GM23338 (cell line): Measurements from ENCODE around the gene SRGAP1. TPM values are rescaled to one million over a fixed set of nuclear protein-coding genes. Genes with fewer than 3 reads are reported as not detected.
A peak's percentile ranks its signal among the peaks of the same experiment; 100 is the strongest.

Source experiments
- ATAC-seq: fragments of 200-7000 bp; cut with Tn5 transposase; 3 replicates; pipeline ENCODE4 v1.9.1; 2020
- DNase-seq: peaks from one replicate; pipeline ENCODE4 v3.0.0-alpha.2; 2015; ENCODE audit warnings: low spot score
- H2AFZ ChIP-seq: fragments of 200-600 bp; sonication (generic); 2 replicates; pipeline ENCODE4 v1.8.0; 2016; ENCODE audit warnings: antibody characterized with exemption, mild to moderate bottlenecking, moderate library complexity
- H3F3A ChIP-seq: fragments of 200-600 bp; sonication (generic); replicated peaks from 2 replicates; pipeline ENCODE4 v1.8.0; 2017; ENCODE audit warnings: antibody characterized with exemption, mixed run types, low read depth
- H3K27ac ChIP-seq: fragments of 200-600 bp; sonication (generic); 2 replicates; pipeline ENCODE4 v1.6.1; 2016; ENCODE audit warnings: low read depth
- H3K27me3 ChIP-seq: fragments of 200-600 bp; sonication (generic); 2 replicates; pipeline ENCODE4 v1.8.0; 2016; ENCODE audit warnings: mild to moderate bottlenecking, mixed run types, moderate library complexity; ENCODE audit not compliant: insufficient read depth
- H3K36me3 ChIP-seq: fragments of 200-600 bp; sonication (generic); 2 replicates; pipeline ENCODE4 v1.8.0; 2016; ENCODE audit warnings: mild to moderate bottlenecking; ENCODE audit not compliant: insufficient read depth
- H3K4me1 ChIP-seq: fragments of 200-600 bp; sonication (generic); 2 replicates; pipeline ENCODE4 v1.8.0; 2016; ENCODE audit warnings: mild to moderate bottlenecking, moderate library complexity; ENCODE audit not compliant: insufficient read depth
- H3K4me2 ChIP-seq: fragments of 200-600 bp; sonication (generic); 2 replicates; pipeline ENCODE4 v1.7.1; 2017; ENCODE audit warnings: mixed run types
- H3K4me3 ChIP-seq: fragments of 200-600 bp; sonication (generic); 2 replicates; pipeline ENCODE4 v1.6.1; 2016; ENCODE audit warnings: mixed run types
- H3K79me2 ChIP-seq: fragments of 200-600 bp; sonication (generic); replicated peaks from 2 replicates; pipeline ENCODE4 v1.8.0; 2017; ENCODE audit warnings: mild to moderate bottlenecking; ENCODE audit not compliant: insufficient read depth
- H3K9me2 ChIP-seq: fragments of 200-600 bp; sonication (generic); 2 replicates; pipeline ENCODE4 v1.8.0; 2017; ENCODE audit not compliant: insufficient read depth
- H4K20me1 ChIP-seq: fragments of 200-600 bp; sonication (generic); replicated peaks from 2 replicates; pipeline ENCODE4 v1.8.0; 2017; ENCODE audit warnings: mild to moderate bottlenecking; ENCODE audit not compliant: insufficient read depth
- H3K27ac Mint-ChIP-seq: 2 replicates; pipeline ENCODE4 v1.8.0; 2020; ENCODE audit warnings: inconsistent platforms, mild to moderate bottlenecking, moderate library complexity, mixed read lengths
- H3K27me3 Mint-ChIP-seq: 3 replicates; pipeline ENCODE4 v1.8.0; 2022; ENCODE audit warnings: low read depth, mild to moderate bottlenecking, moderate library complexity, mixed read lengths, inconsistent platforms; ENCODE audit not compliant: insufficient read depth, poor library complexity
- H3K36me3 Mint-ChIP-seq: 3 replicates; pipeline ENCODE4 v1.8.0; 2021; ENCODE audit warnings: low read depth, mild to moderate bottlenecking, inconsistent platforms, moderate library complexity, mixed read lengths
- H3K4me1 Mint-ChIP-seq: 3 replicates; pipeline ENCODE4 v1.8.0; 2020; ENCODE audit warnings: mild to moderate bottlenecking, inconsistent platforms, mixed read lengths
- H3K4me3 Mint-ChIP-seq: 3 replicates; pipeline ENCODE4 v1.8.0; 2021; ENCODE audit warnings: moderate library complexity, mild to moderate bottlenecking, inconsistent platforms, mixed read lengths
- H3K9me3 Mint-ChIP-seq: 3 replicates; pipeline ENCODE4 v1.8.0; 2020; ENCODE audit warnings: moderate library complexity, mild to moderate bottlenecking, inconsistent platforms, mixed read lengths
- CREB1 ChIP-seq: fragments of 250-450 bp; sonication (Bioruptor Pico); IDR thresholded peaks from 2 replicates; pipeline ENCODE4 v1.5.0; 2020; ENCODE audit warnings: low read depth, mild to moderate bottlenecking, moderate library complexity
- CTCF ChIP-seq, 2 experiments: fragments of 200-600 bp in 1 of 2; sonication (generic) in 1 of 2; conservative IDR thresholded peaks; 2 replicates each; pipeline versions ENCODE4 v1.5.1 to v1.6.1; 2016 to 2017; ENCODE audit warnings: antibody characterized with exemption in 2 of 2, low read depth in 2 of 2, mild to moderate bottlenecking in 2 of 2, moderate library complexity in 1 of 2
- JUNB ChIP-seq: IDR thresholded peaks from one replicate; pipeline ENCODE4 v1.6.1; 2016; ENCODE audit warnings: antibody characterized with exemption; ENCODE audit not compliant: unreplicated experiment
- POLR2AphosphoS5 ChIP-seq: IDR thresholded peaks from 2 replicates; pipeline ENCODE4 v1.6.1; 2016; ENCODE audit warnings: antibody characterized with exemption, low read depth
- REST ChIP-seq: IDR thresholded peaks from one replicate; pipeline ENCODE4 v1.6.1; 2018; ENCODE audit warnings: antibody characterized with exemption; ENCODE audit not compliant: unreplicated experiment
- ZNF331 ChIP-seq: fragments of 250-450 bp; sonication (Bioruptor Pico); IDR thresholded peaks from 2 replicates; pipeline ENCODE4 v1.5.0; 2020; ENCODE audit warnings: low read depth, mild to moderate bottlenecking, moderate library complexity
- polyA plus RNA-seq: library from polyadenylated mRNA; unstranded; fragments of >200 nt; fragmentation: Nextera tagmentation; extraction: Ambion mirVana; gene quantifications from 2 replicates; pipeline ENCODE4 v1.2.1, GENCODE V29; 2016
- total RNA-seq: library from RNA; depleted of rRNA; stranded (reverse); fragments of >200 nt; shearing (Covaris generic); gene quantifications from 2 replicates; pipeline ENCODE4 v1.2.3, GENCODE V29; 2014

The SRGAP1 gene
- total and polyA plus RNA-seq, 2 experiments from 2014 or later, result 6.1 to 8.1 TPM

GRCh38 chr12:64187794-64188193, 343.3 kb downstream of the SRGAP1 start:
- no peaks in the 10 kb centered on the region for H3K4me1 ChIP-seq
- no peak overlapping the region for H3K4me2 ChIP-seq
- no peaks in the 10 kb centered on the region for H3K9me2 ChIP-seq
- Mint-ChIP-seq H3K4me3 (no peak overlapping the region), H3K27me3 (peaks cover 2% of the 10 kb centered on the region), H3K27ac (0 out of 2 replicates have a peak overlapping the region, but pooled peaks have one; percentile 0), H3K4me1 (no peaks in the 10 kb centered on the region; the same call in 2 of the 3 replicates), H3K9me3 (no peaks in the 10 kb centered on the region), H3K36me3 (no peaks in the 10 kb centered on the region)
- no peak for DNase-seq
- H2AFZ ChIP-seq, result no peak overlapping the region
- no peak overlapping the region for H3K27ac ChIP-seq
- no peak for TF ChIP-seq CTCF (conservative IDR thresholded peaks at IDR 0.05; ENCODE audit: low read depth in 2 of 2)
- H4K20me1 ChIP-seq, result no peaks in the 10 kb centered on the region; the same call in 1 of the 2 replicates
- no peak for ATAC-seq
- H3K27me3 ChIP-seq, result no peaks in the 10 kb centered on the region
- H3K4me3 ChIP-seq, result no peak overlapping the region
- H3F3A ChIP-seq, result no peaks in the 10 kb centered on the region
- H3K36me3 ChIP-seq, result no peaks in the 10 kb centered on the region
- H3K79me2 ChIP-seq, result no peaks in the 10 kb centered on the region

GRCh38 chr12:64189530-64189929, 345.0 kb downstream of the SRGAP1 start:
- H3F3A ChIP-seq, result no peaks in the 10 kb centered on the region
- no peaks in the 10 kb centered on the region for H3K36me3 ChIP-seq
- H3K27ac Mint-ChIP-seq, result no peak overlapping the region
- no peaks in the 10 kb centered on the region; the same call in 1 of the 2 replicates for H4K20me1 ChIP-seq
- H3K4me2 ChIP-seq, result no peak overlapping the region
- H3K27me3 Mint-ChIP-seq, result peaks cover 2% of the 10 kb centered on the region
- H3K4me1 ChIP-seq, result no peaks in the 10 kb centered on the region
- no peaks in the 10 kb centered on the region for H3K79me2 ChIP-seq
- DNase-seq, result no peak
- no peak overlapping the region for H3K4me3 ChIP-seq
- TF ChIP-seq JUNB, result no peak
- TF ChIP-seq CREB1 (CRISPR knock-in tag), result no peak
- no peak for TF ChIP-seq ZNF331 (CRISPR knock-in tag)
- TF ChIP-seq REST, result no peak
- no peak for TF ChIP-seq POLR2AphosphoS5
- no peaks in the 10 kb centered on the region for H3K4me1 Mint-ChIP-seq
- no peaks in the 10 kb centered on the region for H3K27me3 ChIP-seq
- ATAC-seq, result no peak
- no peaks in the 10 kb centered on the region for H3K9me2 ChIP-seq
- peaks cover 15% of the 10 kb centered on the region for H3K36me3 Mint-ChIP-seq
- no peak overlapping the region for H3K27ac ChIP-seq
- H3K9me3 Mint-ChIP-seq, result no peaks in the 10 kb centered on the region; the same call in 2 of the 3 replicates
- H2AFZ ChIP-seq, result no peak overlapping the region
- no peak overlapping the region for H3K4me3 Mint-ChIP-seq
